ENCODE measurements around the gene REPIN1.

The REPIN1 gene

GRCh38 chr7:150377196-150377595 lies 8.6 kb downstream of the REPIN1 start:
- peaks cover 62% of the 10 kb centered on the region for H3K4me1 ChIP-seq (ENCODE audit: insufficient read depth, low read length, severe bottlenecking)
- no peak overlapping the region for H3K4me3 ChIP-seq (ENCODE audit: low read depth, low read length, poor library complexity, severe bottlenecking)
- 0 out of 2 replicates have a peak, but pooled peaks cover 5% of the 10 kb centered on the region for H3F3A ChIP-seq (ENCODE audit: insufficient read depth, low read length)
- H4K20me1 ChIP-seq (ENCODE audit: insufficient read depth, low read length): no peaks in the 10 kb centered on the region
- no peaks in the 10 kb centered on the region for H3K9me3 ChIP-seq (ENCODE audit: low read length)
- TF ChIP-seq EZH2 (IDR thresholded peaks at IDR 0.05; ENCODE audit: borderline replicate concordance, low read length) (no peak), CTCF (IDR thresholded peaks at IDR 0.05; ENCODE audit: low read length) (no peak)
- H3K36me3 ChIP-seq (ENCODE audit: insufficient read depth, low read length): peaks cover 24% of the 10 kb centered on the region
- H3K9ac ChIP-seq (ENCODE audit: low read length): no peak overlapping the region
- H2AFZ ChIP-seq (ENCODE audit: low read length): no peak overlapping the region
- H3K27ac ChIP-seq (ENCODE audit: low read depth, low read length, poor library complexity, severe bottlenecking): peak overlapping the region; percentile 73
- H3K9me2 ChIP-seq (ENCODE audit: low read depth, low read length): no peaks in the 10 kb centered on the region
- no peaks in the 10 kb centered on the region for H3K27me3 ChIP-seq (ENCODE audit: insufficient read depth, low read length)
- no peaks in the 10 kb centered on the region for H3K79me2 ChIP-seq (ENCODE audit: insufficient read depth, low read length)
- H3K4me2 ChIP-seq (ENCODE audit: low read length): no peak overlapping the region

- Histone ChIP-seq H3K4me3 (ENCODE audit: low read depth, low read length, poor library complexity, severe bottlenecking) (no peak overlapping the region), H4K20me1 (ENCODE audit: insufficient read depth, low read length) (no peaks in the 10 kb centered on the region), H3K4me1 (ENCODE audit: insufficient read depth, low read length, severe bottlenecking) (peaks cover 66% of the 10 kb centered on the region), H3K9ac (ENCODE audit: low read length) (no peak overlapping the region; the same call in 1 of the 2 replicates), H3K27ac (ENCODE audit: low read depth, low read length, poor library complexity, severe bottlenecking) (peak overlapping the region; percentile 73), H3K4me2 (ENCODE audit: low read length) (peak overlapping the region; percentile 77; the same call in 1 of the 2 replicates), H2AFZ (ENCODE audit: low read length) (no peak overlapping the region), H3K9me3 (ENCODE audit: low read length) (no peaks in the 10 kb centered on the region), H3K9me2 (ENCODE audit: low read depth, low read length) (no peaks in the 10 kb centered on the region), H3F3A (ENCODE audit: insufficient read depth, low read length) (0 out of 2 replicates have a peak, but pooled peaks cover 5% of the 10 kb centered on the region), H3K79me2 (ENCODE audit: insufficient read depth, low read length) (no peaks in the 10 kb centered on the region), H3K36me3 (ENCODE audit: insufficient read depth, low read length) (peaks cover 20% of the 10 kb centered on the region), H3K27me3 (ENCODE audit: insufficient read depth, low read length) (no peaks in the 10 kb centered on the region)
- no peak for TF ChIP-seq CTCF (IDR thresholded peaks at IDR 0.05; ENCODE audit: low read length)
- no peak for TF ChIP-seq EZH2 (IDR thresholded peaks at IDR 0.05; ENCODE audit: borderline replicate concordance, low read length)
Measured at GRCh38 chr7:150377635-150378034, 9.0 kb downstream of the REPIN1 start.

- H3K4me3 ChIP-seq (ENCODE audit: low read depth, low read length, poor library complexity, severe bottlenecking): peak overlapping the region; percentile 79
- no peaks in the 10 kb centered on the region for H3K79me2 ChIP-seq (ENCODE audit: insufficient read depth, low read length)
- H3K27me3 ChIP-seq (ENCODE audit: insufficient read depth, low read length): no peaks in the 10 kb centered on the region
- peak overlapping the region; percentile 70 for H3K9ac ChIP-seq (ENCODE audit: low read length)
- H3F3A ChIP-seq (ENCODE audit: insufficient read depth, low read length): 0 out of 2 replicates have a peak, but pooled peaks cover 5% of the 10 kb centered on the region
- no peak overlapping the region for H2AFZ ChIP-seq (ENCODE audit: low read length)
- no peaks in the 10 kb centered on the region for H4K20me1 ChIP-seq (ENCODE audit: insufficient read depth, low read length)
- H3K9me2 ChIP-seq (ENCODE audit: low read depth, low read length): no peaks in the 10 kb centered on the region
- no peaks in the 10 kb centered on the region for H3K9me3 ChIP-seq (ENCODE audit: low read length)
- H3K27ac ChIP-seq (ENCODE audit: low read depth, low read length, poor library complexity, severe bottlenecking): peak overlapping the region; percentile 73
- peaks cover 69% of the 10 kb centered on the region for H3K4me1 ChIP-seq (ENCODE audit: insufficient read depth, low read length, severe bottlenecking)
- H3K36me3 ChIP-seq (ENCODE audit: insufficient read depth, low read length): peaks cover 13% of the 10 kb centered on the region
- H3K4me2 ChIP-seq (ENCODE audit: low read length): peak overlapping the region; percentile 77
- TF ChIP-seq CTCF (IDR thresholded peaks at IDR 0.05; ENCODE audit: low read length): peak; percentile 34; the same call in 1 of the 2 replicates
- no peak for TF ChIP-seq EZH2 (IDR thresholded peaks at IDR 0.05; ENCODE audit: borderline replicate concordance, low read length)
Measured at GRCh38 chr7:150378115-150378852, 9.7 kb downstream of the REPIN1 start.
